ENCODE results near the gene ARRDC2.

DNA sequence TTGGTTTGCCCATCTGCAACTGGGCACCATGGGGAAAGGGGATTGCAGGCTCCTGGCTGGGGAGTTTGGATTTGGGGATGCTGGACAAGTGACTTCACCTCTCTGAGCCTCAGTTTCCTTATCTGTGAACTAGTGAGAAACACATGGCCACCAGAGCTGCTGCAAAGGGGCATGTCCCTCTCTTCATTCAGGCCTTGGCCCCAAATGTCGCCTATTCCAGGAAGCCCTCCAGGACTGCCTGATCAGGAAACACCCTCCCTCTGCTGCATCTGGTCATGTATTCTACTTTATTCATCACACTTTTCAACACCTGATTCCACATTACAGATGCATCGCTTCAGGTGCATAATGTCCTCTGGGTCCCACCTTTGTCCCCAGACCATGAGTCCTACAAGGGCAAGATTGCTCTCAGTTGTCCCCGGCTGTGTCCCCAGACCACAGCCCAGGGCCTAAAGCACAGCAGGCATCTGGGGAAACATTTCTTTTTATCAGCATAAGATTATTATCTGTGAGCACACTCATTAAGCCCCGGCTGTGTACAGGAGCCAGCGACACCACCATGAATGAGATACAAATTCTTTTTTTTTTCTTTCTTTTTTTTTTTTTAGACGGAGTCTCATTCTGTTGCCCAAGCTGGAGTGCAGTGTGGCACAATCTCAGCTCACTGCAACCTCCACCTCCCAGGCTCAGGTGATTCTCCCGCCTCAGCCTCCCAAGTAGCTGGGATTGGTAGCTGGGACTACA, 37.5 kb downstream of the ARRDC2 start:
- TF ChIP-seq, protein P1, sequence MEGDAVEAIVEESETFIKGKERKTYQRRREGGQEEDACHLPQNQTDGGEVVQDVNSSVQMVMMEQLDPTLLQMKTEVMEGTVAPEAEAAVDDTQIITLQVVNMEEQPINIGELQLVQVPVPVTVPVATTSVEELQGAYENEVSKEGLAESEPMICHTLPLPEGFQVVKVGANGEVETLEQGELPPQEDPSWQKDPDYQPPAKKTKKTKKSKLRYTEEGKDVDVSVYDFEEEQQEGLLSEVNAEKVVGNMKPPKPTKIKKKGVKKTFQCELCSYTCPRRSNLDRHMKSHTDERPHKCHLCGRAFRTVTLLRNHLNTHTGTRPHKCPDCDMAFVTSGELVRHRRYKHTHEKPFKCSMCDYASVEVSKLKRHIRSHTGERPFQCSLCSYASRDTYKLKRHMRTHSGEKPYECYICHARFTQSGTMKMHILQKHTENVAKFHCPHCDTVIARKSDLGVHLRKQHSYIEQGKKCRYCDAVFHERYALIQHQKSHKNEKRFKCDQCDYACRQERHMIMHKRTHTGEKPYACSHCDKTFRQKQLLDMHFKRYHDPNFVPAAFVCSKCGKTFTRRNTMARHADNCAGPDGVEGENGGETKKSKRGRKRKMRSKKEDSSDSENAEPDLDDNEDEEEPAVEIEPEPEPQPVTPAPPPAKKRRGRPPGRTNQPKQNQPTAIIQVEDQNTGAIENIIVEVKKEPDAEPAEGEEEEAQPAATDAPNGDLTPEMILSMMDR (IDR thresholded peaks at IDR 0.05): no peak
- TF ChIP-seq POLR2A (IDR thresholded peaks at IDR 0.05): no peak
